HK-2 (cell line): Measurements from ENCODE around the gene COX7A2L.
"Not testable (repeated sequence)": the region's sequence is repeated elsewhere in the genome, so short reads cannot be mapped to it uniquely, and the experiment has no call there.

ENCODE experiments used
- DNase-seq: peaks from one replicate; pipeline ENCODE4 v3.0.0-alpha.2; 2018; ENCODE audit not compliant: unreplicated experiment

The COX7A2L gene

DNA sequence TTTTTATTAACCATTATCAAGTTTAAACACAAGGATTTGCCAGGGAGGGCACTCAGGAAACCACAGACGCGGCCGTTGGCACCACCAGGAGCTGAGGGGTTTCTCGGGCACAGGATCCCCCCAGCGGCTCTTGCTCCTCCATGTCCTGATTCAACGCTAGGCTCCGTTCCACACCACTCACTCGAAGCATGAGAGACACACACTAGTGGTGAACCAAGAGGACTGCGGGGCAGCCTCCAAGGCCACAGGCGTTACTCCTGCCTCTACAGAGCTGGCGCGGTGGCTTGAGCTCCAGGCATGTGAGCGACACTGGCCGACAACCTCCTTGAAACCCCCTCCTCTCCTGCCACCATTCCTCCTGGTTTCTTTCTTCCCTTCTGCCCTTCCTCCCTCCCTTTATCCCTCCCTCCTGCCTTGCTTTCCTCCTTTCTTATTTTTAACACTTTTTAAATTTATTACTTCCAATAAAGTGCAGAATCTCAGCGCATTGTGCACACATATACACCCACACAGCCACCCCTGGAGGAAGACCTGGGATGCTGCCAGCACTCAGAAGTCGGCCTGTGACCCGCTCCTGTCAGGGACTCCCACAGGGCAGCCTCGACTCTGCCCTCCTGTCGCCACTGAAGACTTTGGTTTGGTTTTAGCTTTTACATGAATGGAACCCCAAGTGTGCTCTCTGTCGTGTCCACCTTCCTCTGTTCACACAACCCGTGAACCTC lies 21.7 kb downstream of the COX7A2L start:
- DNase-seq: no peak

DNA sequence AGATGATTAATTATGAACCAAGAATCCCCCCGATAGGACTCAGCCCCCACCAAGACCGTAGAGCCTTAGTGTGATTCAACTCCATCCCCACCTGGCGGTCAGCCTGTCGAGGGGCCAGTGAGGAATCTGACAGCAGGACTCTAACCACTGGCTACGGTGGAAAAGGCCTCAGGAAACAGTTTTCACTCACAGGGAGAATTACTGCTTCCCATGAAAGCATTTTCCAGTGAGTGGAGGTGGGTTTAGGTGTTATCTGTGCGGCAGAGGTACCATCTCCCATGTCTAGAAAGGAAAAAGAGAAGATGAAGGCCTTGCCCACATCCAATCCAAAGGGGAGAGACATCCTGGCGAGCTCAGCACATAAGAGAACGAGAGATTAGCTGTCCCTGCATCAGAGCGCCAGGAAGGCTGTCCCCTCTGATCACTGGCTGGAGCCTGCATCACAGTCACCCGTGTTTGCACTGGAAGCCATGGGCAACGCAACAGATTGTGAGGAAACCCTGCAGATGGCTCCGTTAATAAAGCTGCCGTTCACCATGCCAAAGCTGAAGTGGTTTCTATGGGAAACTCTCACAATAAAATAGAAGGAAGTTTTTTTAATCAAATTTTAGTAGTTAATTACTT lies 22.3 kb downstream of the COX7A2L start:
- no peak for DNase-seq

DNA sequence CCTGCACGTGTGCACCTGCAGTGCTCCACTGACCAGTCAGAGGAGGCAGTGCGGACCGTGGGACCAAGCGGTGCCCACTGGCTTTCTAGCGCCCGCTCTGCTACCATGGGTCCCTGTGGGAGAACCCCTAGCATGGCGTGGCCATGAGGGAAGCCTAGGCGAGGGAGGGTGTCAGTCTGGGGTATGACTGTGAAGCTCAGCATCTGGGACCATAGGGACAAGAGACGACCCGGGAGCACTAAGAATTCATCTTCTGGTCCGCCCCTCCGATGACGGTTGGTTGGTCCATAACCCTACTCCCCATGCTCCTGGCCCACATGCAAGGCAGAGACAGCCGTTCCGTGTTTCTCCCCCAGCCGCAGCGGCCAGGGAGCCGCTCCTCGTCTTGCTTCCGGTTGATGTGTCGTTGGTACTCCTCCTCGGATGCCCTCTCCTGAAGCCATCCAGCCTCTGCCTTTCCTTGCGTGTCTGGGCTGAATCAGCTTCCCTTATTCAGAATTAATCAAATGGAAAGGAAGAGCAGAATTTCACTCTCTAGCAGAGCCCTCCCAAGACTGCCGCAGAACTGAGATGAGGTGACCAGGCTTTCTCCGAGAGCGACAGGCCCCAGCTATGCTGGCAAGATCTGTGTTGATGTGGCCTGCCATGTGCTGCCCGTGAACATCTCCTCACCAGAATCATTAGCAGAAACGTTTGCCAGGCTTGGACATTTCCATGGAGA lies 23.0 kb downstream of the COX7A2L start:
- DNase-seq: no peak

DNA sequence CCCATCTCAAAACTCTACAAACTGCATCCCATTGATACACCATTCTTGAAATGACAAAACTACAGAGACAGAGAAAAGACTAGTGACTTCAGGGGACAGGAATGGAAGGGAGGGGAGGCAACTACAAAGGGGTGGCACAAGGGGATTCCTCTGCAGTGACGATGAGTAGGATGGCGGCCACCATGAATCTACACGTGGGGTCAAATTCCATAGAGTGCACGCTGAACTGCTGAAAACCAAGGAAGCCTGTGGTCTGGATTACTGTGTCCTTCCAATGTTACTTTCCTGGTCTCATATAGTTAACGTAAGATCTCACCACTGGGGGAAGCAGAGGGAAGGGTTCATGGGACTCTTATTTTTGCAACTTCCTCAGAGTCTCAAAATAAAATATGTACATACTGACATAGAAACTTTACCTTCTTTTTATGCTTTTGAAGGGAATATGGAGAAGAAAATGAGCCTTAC lies 23.6 kb downstream of the COX7A2L start:
- DNase-seq: no peak

DNA sequence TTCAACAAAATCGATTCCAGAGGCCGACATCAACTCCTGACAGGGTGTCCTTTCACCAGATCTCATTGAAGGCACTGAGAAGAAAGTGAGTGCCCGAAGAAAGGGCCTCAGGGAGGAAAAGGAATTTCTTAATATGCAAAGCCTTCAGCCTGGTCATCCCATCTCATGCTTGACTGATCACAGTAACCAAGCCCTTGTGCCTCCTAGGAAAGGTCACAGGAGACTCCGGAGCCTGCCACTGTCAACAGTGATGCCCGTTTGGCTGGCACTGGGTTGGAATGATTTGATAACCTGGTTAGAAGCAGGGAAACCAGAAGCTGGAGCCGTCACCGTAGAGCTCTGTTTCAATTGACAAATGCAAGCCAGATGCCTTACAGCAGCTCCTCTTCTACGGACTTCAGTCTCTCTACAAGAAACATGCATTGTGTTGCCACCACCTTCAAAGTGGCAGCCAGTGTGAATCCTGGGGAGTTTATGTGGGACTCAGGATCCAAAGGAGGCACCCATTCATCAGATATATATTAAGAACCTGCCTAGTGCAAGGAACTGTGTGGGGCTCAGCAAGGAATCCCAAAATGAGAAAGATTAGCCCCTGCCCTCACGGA lies 24.6 kb downstream of the COX7A2L start:
- no peak for DNase-seq

DNA sequence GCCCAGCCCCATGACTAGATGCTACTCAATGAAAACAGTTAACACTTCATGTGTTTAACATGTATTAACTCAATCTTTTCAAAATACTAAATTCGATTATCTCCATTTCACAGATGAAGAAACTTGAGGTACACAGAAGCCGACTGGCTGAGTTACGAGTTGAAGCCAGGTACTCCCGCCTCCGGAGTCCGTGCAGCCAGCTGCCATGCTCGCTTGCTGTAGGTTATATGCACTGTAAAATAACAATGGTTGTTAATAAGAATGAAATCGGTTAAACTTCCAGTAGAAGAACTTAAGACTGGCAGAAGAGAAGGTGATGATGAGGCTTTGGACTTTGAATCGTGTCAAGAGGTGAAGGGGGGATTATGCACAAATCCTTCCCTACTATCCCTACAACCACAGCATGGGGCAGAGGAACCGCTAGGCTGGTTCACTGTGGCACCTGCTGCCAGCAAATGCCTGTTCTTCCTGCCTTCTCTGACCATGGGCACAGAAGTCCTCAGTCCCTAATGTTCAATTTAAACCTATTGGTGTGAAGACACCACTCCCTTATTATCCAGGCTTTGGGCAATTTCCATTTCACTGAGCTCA lies 25.4 kb downstream of the COX7A2L start:
- no peak for DNase-seq

DNA sequence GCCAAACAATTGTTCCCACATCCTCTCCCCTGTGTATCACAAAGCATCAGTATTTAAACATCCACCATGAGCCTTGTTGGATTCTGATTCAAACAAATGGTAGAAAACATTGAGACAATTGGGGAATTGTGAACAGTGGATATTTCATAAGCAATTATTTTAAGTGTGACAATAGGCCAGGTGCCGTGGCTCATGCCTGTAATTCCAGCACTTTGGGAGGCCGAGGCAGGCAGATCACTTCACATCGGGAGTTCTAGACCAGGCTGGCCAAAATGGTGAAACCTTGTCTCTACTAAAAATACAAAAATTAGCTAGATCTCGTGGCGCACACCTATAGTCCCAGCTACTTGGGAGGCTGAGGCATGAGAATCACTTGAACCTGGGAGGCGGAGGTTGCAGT lies 26.2 kb downstream of the COX7A2L start:
- DNase-seq: not testable (repeated sequence)

DNA sequence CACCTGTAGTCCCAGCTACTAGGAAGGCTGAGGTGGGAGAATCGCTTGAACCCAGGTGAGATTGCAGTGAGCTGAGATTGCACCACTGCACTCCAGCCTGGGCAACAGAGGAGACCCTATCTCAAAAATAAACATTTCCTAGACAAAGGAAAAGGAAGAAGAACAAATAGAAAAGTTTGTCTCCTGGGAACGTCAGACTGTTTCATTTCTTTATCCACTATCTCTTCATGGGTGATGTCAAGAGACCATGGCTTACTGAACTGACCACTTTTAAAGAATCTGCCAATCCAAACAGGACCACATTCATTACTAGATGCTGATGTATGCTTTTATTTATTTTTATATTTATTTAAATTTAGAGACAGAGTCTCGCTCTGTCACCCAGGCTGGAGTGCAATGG lies 26.8 kb downstream of the COX7A2L start:
- DNase-seq: no peak

DNA sequence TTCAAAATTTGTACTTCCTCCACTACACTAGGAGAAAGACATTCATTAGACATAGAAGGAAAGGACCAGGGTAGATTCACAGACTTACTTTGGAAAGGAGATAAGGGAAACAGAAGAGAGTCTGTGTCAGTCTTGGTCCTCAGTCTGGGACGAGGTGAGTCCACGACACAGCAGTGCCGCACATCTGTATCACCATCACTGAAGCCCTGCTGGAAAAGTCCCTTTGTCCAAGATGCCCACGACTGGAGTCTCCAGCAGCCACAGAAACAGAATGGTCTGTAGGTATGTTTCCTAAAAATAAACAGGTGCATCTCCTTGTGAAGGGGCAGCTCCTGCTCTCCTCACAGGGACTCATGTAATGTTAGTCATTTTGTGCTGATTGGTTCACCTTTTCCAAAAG lies 27.4 kb downstream of the COX7A2L start:
- no peak for DNase-seq

DNA sequence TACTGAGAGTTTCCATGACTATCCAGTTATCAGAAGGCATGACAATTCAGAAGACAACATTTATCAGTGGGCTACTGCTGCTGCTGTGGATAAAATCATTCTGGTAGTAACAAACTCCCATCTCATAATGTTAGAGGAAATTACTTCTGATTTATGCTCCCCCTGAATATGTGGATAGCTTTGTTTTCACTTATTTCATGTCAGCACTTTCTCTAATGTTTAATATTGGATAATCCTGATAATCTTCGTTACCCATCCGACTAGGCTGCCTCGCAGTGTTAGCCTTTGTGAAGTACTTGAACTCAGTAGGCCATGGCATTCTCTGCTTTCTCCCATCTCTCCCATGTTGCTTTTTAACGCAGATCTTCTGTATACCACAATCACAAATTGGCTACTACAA lies 28.4 kb downstream of the COX7A2L start:
- DNase-seq: no peak

DNA sequence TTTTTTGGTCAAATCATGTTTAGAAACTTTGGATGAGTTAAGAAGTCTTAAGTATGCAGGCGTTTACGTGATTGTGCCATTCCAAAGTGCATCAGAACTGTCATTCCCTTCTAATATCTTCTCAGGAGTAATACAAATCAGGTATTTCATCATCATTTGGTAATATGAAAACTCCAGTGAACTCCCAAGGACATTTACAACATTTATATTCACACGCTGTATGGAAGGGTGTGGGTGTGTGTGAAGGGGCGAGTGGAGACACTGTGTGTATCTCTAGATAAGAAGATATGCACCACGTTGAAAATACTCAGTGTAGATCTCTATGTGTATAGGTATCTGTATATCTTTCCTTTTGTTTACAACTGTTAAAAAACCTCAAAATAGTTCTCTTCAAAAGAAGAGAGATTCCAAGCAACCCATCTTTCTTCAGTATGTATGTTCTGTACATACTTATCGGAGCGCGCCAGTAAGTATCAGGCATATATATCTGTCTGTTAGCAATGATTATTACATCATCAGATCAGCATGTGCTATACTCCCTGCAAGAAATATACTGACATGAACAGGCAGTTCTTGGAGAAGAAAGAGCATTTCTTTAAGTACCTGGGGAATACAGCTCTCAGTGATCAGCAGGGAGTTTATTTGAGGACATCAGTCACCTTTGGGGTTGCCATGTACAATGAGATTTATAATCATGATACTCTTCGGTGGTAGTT lies 29.3 kb downstream of the COX7A2L start:
- no peak for DNase-seq

DNA sequence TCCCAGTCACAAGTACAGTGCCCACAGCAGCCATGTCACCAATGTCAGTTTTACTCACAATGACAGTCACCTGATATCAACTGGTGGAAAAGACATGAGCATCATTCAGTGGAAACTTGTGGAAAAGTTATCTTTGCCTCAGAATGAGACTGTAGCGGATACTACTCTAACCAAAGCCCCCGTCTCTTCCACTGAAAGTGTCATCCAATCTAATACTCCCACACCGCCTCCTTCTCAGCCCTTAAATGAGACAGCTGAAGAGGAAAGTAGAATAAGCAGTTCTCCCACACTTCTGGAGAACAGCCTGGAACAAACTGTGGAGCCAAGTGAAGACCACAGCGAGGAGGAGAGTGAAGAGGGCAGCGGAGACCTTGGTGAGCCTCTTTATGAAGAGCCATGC lies 31.3 kb downstream of the COX7A2L start:
- DNase-seq: no peak

DNA sequence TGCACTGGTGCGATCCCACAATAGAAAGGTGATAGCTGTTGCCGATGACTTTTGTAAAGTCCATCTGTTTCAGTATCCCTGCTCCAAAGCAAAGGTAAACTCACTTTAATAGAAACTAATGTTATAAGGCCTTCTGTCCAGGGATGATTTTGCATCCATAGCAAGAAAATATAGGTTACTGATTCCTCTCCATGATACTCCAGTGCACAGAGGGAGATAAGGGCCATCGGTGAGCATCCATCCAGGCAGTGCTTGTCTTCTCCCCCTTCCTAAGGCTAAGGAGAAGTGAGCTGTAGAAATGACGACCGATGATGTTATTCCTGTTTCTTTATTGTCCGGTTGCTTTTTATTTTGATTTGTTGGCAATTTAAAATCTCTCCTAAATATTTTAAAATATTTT lies 32.1 kb downstream of the COX7A2L start:
- DNase-seq: no peak

DNA sequence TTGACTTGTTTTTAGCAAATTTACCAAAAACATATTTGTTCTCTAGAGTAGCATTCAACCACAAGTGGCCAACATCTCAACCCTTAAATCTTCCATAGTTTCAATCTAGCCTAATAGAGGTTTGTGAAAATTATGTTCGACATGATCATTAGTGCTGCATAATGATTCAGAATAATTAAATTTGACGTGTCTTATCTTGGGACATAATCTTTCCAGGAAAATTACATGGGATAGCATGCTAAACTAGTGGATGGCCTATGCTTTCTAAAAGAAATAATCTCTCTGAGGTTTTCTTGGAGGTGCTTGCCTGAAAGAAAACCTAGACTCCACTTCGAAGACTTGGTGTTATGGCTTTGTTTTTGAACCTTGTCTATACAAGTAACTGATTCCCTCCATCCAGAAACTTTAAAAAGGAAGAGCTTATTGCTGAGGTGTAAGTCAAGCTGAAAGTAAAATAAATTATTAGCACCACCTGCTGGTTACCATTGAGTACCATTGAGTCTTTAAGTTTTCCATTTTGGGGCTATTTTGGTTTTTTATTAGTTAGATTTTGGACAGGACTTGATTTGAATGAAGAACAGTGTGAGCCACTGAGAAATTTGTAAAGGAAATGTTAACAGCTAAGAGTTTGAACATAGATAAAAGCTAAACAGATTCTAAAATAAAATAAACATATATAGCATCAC lies 32.7 kb downstream of the COX7A2L start:
- no peak for DNase-seq

DNA sequence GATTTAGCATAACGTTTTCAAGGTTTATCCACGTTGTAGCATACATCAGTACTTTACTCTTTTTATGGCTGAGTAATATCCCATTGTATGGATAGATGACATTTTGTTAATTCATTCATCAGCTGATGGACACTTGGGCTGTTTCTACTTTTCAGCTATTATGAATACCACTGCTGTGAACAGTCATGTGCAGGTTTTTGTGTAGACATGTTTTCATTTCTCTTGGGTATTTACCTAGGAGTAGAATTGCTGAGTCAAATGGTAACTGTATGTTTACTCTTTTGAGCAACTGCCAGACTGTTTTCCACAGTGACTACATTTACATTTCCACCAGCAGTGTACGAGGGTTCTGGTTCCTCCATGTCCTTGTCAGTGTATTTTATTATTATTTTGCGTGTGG lies 33.9 kb downstream of the COX7A2L start:
- DNase-seq: no peak

DNA sequence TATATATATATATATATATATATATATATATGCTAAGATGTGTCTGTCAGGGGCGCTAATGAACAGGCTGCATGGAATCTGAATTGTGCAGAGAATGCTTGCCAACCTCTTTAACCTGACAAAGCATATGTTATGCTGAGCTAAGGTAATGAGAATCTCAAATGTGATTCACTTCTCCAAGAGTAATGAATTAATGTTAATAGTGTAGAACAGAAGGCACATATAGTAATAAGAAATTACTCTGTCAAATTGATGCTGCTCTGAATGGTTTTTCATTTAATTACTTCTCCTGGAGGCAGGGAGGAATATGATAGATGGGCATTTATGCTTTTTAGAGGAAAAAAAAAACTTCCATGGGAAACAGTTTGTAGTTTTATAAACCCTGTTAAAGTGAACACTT lies 35.4 kb downstream of the COX7A2L start:
- DNase-seq: no peak

DNA sequence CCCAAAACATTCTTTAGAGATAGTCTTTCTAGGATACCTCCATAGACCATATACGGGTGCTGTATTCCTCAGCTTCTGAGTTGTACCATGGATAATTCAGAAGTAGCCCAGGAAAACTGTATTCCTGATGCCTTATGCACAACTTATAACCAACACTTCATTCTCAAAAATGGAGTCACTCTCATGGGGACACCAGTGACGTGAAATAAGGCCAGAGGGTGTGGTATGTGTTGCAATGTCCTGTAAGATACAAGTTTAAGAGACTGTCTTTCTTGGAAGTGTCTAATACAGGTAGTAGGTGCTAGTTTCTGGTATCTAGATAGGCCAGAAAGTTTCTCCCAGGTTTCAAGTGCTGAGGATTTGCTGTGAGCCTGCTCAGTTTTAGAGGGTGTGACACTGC lies 36.1 kb downstream of the COX7A2L start:
- no peak for DNase-seq

DNA sequence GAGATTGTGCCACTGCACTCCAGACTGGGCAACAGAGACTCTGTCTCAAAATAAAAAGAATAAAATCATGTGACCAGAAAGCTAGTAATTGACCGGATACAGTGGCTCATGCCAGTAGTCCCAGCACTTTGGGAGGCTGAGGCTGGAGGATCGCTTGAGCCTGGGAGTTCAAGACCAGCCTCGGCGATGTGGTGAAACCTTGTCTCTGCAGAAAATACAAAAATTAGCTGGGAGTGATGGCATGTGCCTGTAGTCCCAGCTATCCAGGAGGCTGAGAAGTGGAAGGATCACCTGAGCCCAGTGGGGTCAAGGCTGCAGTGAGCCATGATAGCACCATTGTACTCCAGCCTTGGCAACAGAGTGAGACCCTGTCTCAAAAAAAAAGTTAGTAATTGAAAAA lies 36.8 kb downstream of the COX7A2L start:
- DNase-seq: no peak

DNA sequence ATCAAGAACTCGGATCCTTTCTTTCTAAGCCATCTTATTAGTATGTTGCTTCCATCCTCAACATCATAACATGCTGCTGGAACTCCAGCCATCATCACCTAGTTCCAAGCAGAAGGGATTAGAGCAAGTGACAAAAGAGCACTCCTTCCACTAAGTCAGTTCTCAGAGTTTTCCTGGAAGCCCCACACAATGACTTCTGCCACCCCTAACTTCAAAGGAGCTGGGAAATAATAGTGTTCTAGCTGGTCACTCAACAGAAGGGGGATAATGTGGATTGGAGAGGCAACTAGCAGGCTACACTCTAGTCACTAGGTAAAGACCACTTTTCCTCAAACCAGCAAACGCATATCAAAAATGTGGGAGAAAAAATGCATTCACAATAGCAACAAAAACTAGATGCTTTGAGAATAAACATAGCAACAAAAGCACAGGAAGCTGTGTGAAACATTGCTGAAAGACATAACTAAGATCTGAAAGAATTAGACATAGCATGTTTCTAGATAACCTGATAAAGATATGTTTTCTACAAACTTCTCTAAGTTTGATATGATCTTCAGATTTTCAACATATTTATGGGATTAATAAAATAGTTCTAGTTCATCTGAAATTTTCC lies 39.5 kb downstream of the COX7A2L start:
- DNase-seq: no peak

DNA sequence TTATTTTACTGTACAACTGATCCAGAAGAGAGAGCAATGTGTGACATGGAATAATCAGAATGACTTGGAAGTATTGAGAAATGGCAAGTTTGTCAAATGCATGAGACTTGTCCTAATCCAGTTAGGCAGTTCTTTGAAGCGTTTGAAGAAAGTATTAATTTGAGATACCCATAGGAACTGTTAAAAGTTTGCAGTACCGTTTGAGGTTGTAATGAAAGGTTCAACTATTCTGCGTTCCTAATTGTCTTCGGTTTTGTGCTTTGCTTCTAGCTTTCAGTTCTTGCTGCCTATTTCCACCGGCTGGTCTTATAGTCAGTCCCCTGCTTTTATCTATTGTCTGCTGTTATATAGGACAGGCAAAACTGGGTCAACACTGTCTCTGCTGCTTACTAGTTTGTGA lies 41.8 kb downstream of the COX7A2L start:
- DNase-seq: no peak

DNA sequence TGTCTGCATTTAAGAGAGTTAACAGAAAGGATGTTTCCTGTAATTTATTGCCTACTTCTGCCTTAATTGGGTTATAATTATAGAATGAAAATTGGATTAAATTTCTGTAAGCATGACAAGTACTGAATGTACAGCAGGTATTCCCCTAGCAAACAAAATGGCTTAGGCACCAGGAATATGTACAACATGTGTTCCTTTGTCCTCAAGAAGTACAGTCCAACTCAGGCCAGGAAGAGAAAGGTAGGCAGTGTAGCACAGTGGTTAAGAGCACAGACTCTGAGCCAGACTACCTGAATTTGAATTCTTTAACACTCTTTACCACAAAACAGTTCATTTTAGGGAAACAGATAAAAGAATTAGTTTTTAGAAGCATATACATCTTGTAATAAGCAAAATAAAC lies 43.1 kb downstream of the COX7A2L start:
- no peak for DNase-seq
